ENCODE measurements around the gene PHTF2.
"Not testable (repeated sequence)": the region's sequence is repeated elsewhere in the genome, so short reads cannot be mapped to it uniquely, and the experiment has no call there.

Gene PHTF2

GRCh38 chr7:77866370-77866769 lies 67.8 kb downstream of the PHTF2 start (continued):
- no peak for TF ChIP-seq ZNF658 (tag by site-specific recombination; IDR thresholded peaks at IDR 0.05)
- no peak for TF ChIP-seq OSR2 (tag by site-specific recombination; IDR thresholded peaks at IDR 0.05)

- Histone ChIP-seq H3K4me1 (ENCODE audit: control insufficient read depth, insufficient read depth, low read length) (peaks cover 15% of the 10 kb centered on the region), H3K36me3 (ENCODE audit: control insufficient read depth in 2 of 2, insufficient read depth in 1 of 2, low read length in 2 of 2) (no peaks in the 10 kb centered on the region), H3K9me3 (ENCODE audit: control insufficient read depth, insufficient read depth, low read depth, low read length) (no peaks in the 10 kb centered on the region), H3K27ac (ENCODE audit: extremely low read depth, low read depth, low read length) (no peak overlapping the region), H3K4me3 (ENCODE audit: low read depth, low read length) (no peak overlapping the region)
- CTCF ChIA-PET: interaction anchor here (0.5 to 0.7 kb wide), 2 partner anchors 35 to 296 kb away, joined by 5 to 9 read pairs; no protein-coding TSS in a partner anchor
- POLR2A ChIA-PET: no interaction called here
- 0 out of 2 replicates have a peak, but pooled peaks have one; percentile 16 for TF ChIP-seq ZBTB17 (tag by site-specific recombination; IDR thresholded peaks at IDR 0.05)
- peak; percentile 75 for TF ChIP-seq ZNF629 (tag by site-specific recombination; IDR thresholded peaks at IDR 0.05)
- TF ChIP-seq ATF2 (tag by site-specific recombination; IDR thresholded peaks at IDR 0.05; ENCODE audit: low read depth): peak; percentile 80
- TF ChIP-seq ZBTB21 (tag by site-specific recombination; IDR thresholded peaks at IDR 0.05): 0 out of 2 replicates have a peak, but pooled peaks have one; percentile 35
- TF ChIP-seq ZEB2 (tag by site-specific recombination; IDR thresholded peaks at IDR 0.05): 0 out of 2 replicates have a peak, but pooled peaks have one; percentile 30
- TF ChIP-seq ZNF223 (tag by site-specific recombination; IDR thresholded peaks at IDR 0.05): no peak
- TF ChIP-seq ZNF350 (tag by site-specific recombination; IDR thresholded peaks at IDR 0.05): no peak
- TF ChIP-seq ZNF394 (tag by site-specific recombination; IDR thresholded peaks at IDR 0.05; ENCODE audit: borderline replicate concordance): 0 out of 2 replicates have a peak, but pooled peaks have one; percentile 16
- no peak for TF ChIP-seq ZNF558 (tag by site-specific recombination; IDR thresholded peaks at IDR 0.05)
- peak; percentile 55 for TF ChIP-seq ZNF366 (tag by site-specific recombination; conservative IDR thresholded peaks at IDR 0.05)
- peak; percentile 47; the same call in 1 of the 2 replicates for TF ChIP-seq SP7 (tag by site-specific recombination; IDR thresholded peaks at IDR 0.05)
Observed at GRCh38 chr7:77866786-77867536, 68.4 kb downstream of the PHTF2 start.

- no peaks in the 10 kb centered on the region for H3K9me3 ChIP-seq (ENCODE audit: control insufficient read depth, insufficient read depth, low read depth, low read length)
- ChIA-PET POLR2A (no interaction called here), CTCF (no interaction called here)
- H3K4me3 ChIP-seq (ENCODE audit: low read depth, low read length): no peak overlapping the region
- H3K4me1 ChIP-seq (ENCODE audit: control insufficient read depth, insufficient read depth, low read length): peaks cover 15% of the 10 kb centered on the region
- TF ChIP-seq ZBTB17 (tag by site-specific recombination; IDR thresholded peaks at IDR 0.05): no peak
- TF ChIP-seq ZBTB1 (tag by site-specific recombination; IDR thresholded peaks at IDR 0.05): no peak
- TF ChIP-seq ZNF600 (tag by site-specific recombination; IDR thresholded peaks at IDR 0.05): no peak
- no peak for TF ChIP-seq SP7 (tag by site-specific recombination; IDR thresholded peaks at IDR 0.05)
- no peak for TF ChIP-seq ZBTB49 (tag by site-specific recombination; IDR thresholded peaks at IDR 0.05; ENCODE audit: low read depth)
- TF ChIP-seq ZNF184 (tag by site-specific recombination; IDR thresholded peaks at IDR 0.05): no peak
- TF ChIP-seq ZNF362 (tag by site-specific recombination; IDR thresholded peaks at IDR 0.05): no peak
- no peak for TF ChIP-seq ZBTB7A (tag by site-specific recombination; IDR thresholded peaks at IDR 0.05; ENCODE audit: low read depth)
- TF ChIP-seq WT1 (tag by site-specific recombination; IDR thresholded peaks at IDR 0.05): no peak
- H3K36me3 ChIP-seq (ENCODE audit: control insufficient read depth in 2 of 2, insufficient read depth in 1 of 2, low read length in 2 of 2): no peaks in the 10 kb centered on the region
- H3K27ac ChIP-seq (ENCODE audit: extremely low read depth, low read depth, low read length): no peak overlapping the region
Observed at GRCh38 chr7:77867537-77867865, 68.9 kb downstream of the PHTF2 start.

GRCh38 chr7:77872256-77872655 lies 73.7 kb downstream of the PHTF2 start:
- POLR2A ChIA-PET; H3K4me3 ChIP-seq (ENCODE audit: low read depth, low read length); CTCF ChIA-PET: not testable (repeated sequence)

GRCh38 chr7:77873416-77874327 lies 75.1 kb downstream of the PHTF2 start:
- H3K27ac ChIP-seq (ENCODE audit: extremely low read depth, low read depth, low read length); CTCF ChIA-PET; H3K36me3 ChIP-seq (ENCODE audit: control insufficient read depth in 2 of 2, insufficient read depth in 1 of 2, low read length in 2 of 2); H3K4me1 ChIP-seq (ENCODE audit: control insufficient read depth, insufficient read depth, low read length); H3K9me3 ChIP-seq (ENCODE audit: control insufficient read depth, insufficient read depth, low read depth, low read length); POLR2A ChIA-PET; H3K4me3 ChIP-seq (ENCODE audit: low read depth, low read length): not testable (repeated sequence)

More at GRCh38 chr7:77872256-77872655, 73.7 kb downstream of the PHTF2 start:
- not testable (repeated sequence) for H3K4me1 ChIP-seq (ENCODE audit: control insufficient read depth, insufficient read depth, low read length); H3K9me3 ChIP-seq (ENCODE audit: control insufficient read depth, insufficient read depth, low read depth, low read length); H3K36me3 ChIP-seq (ENCODE audit: control insufficient read depth in 2 of 2, insufficient read depth in 1 of 2, low read length in 2 of 2); H3K27ac ChIP-seq (ENCODE audit: extremely low read depth, low read depth, low read length)
